ENCODE measurements around the gene ANKRD35.

GRCh38 chr1:145845514-145846161, 40.0 kb downstream of the ANKRD35 start, which contains the start of gene NUDT17:
- TF ChIP-seq, protein P1, sequence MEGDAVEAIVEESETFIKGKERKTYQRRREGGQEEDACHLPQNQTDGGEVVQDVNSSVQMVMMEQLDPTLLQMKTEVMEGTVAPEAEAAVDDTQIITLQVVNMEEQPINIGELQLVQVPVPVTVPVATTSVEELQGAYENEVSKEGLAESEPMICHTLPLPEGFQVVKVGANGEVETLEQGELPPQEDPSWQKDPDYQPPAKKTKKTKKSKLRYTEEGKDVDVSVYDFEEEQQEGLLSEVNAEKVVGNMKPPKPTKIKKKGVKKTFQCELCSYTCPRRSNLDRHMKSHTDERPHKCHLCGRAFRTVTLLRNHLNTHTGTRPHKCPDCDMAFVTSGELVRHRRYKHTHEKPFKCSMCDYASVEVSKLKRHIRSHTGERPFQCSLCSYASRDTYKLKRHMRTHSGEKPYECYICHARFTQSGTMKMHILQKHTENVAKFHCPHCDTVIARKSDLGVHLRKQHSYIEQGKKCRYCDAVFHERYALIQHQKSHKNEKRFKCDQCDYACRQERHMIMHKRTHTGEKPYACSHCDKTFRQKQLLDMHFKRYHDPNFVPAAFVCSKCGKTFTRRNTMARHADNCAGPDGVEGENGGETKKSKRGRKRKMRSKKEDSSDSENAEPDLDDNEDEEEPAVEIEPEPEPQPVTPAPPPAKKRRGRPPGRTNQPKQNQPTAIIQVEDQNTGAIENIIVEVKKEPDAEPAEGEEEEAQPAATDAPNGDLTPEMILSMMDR (optimal IDR thresholded peaks at IDR 0.05 in 1 of 3, IDR thresholded peaks at IDR 0.05 in 1 of 3, conservative IDR thresholded peaks at IDR 0.05 in 1 of 3; ENCODE audit: extremely low read depth in 1 of 3, insufficient read depth in 2 of 3, low read length in 3 of 3), result peak; percentile 83 to 97 (median 88)
- TF ChIP-seq EZH2 (IDR thresholded peaks at IDR 0.05; ENCODE audit: low read length), result no peak

Data from keratinocyte (primary cell).